Measurements from ENCODE around the gene JAKMIP2.

Gene JAKMIP2

DNA sequence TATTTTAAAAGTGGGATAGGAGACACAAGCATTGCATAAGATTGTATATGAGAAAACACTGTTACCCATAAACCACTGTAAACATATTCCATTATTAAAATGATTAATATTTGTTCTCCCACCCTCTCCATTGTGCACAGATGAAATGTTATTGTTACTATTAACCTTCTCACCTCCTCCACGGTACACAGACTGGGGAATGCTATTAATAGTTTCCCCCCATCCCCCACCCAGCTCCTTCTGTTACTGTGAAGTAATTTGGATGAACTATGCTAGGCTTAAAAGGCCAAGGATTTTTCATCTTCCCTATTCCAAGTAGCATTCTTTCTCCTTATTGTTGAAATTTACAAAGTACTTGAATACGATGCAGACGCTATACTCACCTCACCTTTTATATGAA lies 91.4 kb downstream of the JAKMIP2 start:
- no peak for DNase-seq

DNA sequence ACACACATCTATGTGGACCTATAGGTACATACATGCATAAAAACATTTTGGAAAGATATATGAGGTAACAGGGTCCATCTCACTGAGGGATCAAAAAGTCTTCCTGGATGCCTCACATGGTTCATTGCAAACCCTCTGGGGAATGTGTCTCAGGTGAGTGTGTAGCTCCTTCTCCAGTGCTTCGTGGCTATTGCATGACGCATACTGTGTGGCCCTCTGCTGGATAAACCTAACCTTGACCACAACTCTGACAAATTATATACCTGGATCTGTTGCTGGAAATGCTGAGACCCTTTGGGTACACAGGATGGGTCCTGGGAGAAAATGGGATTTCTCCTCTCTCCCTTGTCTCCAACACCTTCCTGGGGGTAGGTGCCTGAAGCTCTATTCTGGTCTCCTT lies 91.9 kb downstream of the JAKMIP2 start:
- DNase-seq, result no peak

DNA sequence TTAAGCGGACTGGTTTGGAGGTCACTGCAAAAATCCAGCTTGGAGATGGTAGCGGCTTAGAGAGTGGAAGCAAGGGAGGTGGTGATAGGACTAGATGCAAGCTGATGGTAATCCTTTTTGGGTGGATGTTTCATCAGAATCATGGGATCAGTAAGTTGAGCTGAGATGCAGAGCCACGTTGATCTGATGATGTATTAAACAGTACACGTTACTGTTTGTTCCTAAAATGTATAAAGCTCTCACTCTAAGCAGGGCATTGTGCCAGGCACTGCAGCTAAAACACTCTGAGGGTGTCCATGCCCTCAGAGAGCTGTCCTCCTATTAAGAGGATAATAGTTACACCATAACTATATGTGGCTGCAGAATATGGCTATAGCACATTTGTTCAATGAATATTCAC lies 93.1 kb downstream of the JAKMIP2 start:
- no peak for DNase-seq

- DNase-seq, result peak; percentile 51
Observed at GRCh38 chr5:147688656-147689356, 93.7 kb downstream of the JAKMIP2 start.

DNA sequence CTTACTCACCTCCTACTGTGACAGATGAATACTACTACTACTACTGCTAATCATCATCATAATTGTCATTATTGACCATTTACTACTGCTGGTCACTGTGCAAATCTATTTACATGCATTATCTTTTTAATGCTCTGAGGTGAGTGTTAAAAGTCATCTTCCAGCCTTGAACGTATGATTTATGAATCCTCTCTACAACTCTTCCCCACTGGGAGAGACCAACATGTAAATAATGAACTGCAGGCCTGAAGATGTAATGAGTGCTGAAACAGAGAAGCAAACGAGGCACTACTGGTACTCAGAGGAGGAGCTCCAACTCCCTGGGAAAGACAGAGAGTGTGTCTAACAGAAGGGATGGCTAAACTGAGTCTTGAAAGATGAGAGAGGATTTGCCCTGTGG lies 95.4 kb downstream of the JAKMIP2 start:
- DNase-seq, result peak; percentile 72

GRCh38 chr5:147686421-147686820 lies 96.1 kb downstream of the JAKMIP2 start:
- no peak for DNase-seq

DNA sequence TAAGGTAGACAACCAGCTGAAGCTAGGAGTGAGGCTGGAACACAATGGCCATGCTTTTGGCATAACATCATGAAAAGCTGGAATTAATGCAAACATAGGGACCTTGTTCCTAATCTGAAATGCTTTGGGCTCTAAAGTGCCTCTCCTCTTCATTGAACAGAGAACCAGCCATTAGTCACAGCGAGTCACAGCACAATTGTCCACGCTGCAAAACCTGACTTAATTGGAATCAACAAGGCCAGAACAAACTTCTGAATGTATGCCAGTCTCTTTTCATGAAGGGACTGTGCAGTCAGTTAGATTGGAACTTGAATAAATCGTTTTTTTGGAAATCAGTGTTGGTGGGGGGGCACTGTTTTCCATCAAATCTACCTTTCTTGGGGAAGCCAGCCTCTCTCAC lies 96.5 kb downstream of the JAKMIP2 start:
- DNase-seq, result no peak

DNA sequence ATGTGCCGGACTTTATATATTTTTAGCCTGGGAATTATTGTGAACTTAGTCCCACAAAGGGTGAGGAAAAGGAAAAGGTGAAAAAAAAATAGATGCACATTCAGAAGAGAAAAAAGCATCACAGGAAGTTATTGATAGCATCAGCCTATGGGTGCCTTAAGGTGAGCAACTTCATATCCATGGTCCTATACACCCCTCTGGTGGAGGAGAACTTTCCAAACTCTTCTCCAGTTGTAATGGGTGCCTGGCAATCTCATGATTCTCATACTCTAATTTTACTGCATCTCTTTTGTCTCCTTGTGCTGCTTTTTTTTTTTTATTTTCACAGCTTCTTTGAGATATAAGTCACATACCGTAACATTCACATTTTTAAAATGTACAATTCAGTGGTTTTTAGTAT lies 107.4 kb downstream of the JAKMIP2 start:
- DNase-seq, result no peak

DNA sequence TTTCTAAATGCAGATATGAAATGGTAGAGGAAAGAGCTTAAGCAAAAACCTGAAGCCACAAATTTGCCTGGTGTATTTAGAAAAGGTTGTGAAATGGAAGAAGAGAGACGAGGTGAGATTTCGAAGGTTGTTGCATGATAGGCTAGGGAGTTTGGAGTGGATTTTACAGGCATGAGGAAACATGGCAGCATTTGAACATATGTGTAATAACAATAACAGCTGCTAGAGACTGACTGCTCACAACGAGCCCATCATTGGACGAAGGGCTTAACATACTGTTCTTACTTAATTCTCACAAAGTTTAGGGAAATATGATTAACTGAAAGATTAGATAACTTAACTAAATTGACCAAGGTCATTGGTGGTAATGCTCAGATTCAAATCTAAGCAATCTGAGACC lies 108.1 kb downstream of the JAKMIP2 start:
- DNase-seq, result no peak

DNA sequence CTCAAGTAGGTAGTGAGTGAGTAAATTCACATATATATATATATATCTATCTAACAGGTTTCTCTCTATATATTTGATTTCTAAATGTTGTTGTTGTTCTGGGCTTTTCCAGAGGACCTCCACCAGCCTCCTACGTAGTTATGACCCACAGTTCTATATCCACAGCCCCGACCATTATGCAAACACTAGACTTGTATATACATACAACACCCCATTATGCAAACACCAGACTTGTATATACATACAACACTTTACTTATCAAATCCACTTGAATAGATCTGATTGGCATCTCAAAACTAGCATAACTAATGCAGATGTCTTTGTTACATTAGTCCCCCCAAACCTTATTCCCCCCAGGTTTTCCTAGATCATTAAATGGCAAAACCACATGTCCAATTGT lies 108.7 kb downstream of the JAKMIP2 start:
- no peak for DNase-seq

DNA sequence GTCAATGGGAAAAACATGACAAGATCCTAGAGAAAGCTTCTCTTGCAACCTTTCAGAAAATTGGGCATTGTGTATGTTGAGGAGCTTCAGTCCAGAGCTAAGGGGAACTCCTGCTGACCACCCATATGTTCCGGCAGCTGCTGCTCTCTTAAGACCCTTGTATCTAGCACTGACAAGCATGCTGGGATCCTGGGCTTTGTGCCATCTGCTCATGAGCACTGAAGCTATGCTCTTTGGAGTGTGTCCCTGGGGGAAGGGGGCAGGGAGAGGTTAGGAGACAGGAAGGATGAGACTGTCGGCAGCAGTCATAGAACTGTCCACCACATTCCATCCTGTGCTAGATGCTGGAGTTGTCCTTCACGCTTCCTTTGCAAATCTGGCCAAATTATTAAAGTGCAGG lies 109.3 kb downstream of the JAKMIP2 start:
- DNase-seq, result no peak

DNA sequence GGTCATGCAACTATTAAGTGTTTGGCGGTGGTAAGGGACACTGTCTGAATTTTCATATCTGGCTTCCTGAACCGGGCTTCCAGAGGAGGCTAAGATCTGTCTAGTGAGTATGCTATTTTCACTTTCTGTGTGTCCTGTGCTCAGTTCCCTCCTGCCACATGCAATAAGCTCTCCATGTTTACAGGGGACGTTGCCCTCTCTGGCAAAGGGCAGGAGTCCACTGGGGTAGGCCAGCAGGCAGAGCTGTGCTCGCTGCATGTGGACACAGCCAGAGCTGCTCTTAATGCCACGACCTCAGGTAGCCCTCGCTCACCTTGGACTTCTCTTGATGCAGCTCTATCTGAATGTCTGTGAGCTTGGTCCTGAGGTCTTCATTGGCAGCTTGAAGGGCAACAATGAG lies 111.2 kb downstream of the JAKMIP2 start:
- no peak for DNase-seq

DNA sequence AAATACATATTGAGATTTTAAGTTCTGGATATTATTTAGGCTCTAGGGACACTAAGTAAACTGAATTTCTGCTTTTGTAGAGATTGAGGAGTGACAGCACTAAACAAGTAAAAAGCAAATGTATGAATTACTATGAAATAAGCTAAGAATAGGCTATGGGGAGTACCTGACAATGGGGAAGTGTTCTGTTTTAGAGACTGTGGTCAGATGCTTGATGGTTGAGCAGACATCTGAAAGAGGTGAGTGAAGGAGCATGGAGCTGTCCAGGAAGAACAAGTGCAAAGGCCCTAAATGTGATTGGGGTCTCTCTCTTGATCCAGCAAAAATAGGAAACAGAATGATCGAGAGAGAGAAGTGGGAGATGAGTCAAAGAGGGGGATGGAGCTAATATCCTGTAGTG lies 111.7 kb downstream of the JAKMIP2 start:
- no peak for DNase-seq

DNA sequence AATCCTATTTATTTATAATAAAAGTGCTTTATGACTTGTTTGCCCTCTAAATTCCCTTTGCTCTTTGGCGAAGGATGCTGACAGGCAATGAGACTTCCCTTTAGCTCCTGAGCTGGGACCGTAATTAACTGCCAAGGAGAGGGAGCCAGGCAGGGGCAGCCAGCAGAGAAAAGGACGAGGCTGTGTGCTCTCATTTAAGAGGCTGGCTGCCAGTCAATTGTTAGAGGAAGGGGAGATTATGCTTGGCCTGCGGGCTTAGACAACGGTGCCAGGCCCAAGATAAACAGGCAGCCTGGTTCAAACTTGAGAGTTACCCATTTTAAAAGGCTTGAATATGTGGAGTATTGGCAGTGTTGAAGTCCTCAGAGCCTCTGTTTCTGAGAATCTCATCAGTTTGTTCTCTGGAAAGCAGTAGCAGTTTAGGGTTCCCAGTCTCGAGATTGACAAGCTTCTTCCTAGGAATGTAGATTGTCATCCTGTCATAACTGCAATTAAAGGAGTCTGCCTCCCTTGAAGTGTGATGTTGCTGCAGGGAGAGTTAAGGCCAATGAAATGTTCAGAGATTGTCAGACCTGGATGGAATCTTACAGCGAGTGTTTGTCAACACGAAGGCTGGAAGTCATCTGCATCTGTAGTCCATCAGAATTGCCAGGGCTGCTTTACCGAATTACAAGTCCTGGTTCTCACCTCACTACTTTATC lies 113.2 kb downstream of the JAKMIP2 start:
- no peak for DNase-seq

GRCh38 chr5:147668385-147668784 lies 114.1 kb downstream of the JAKMIP2 start:
- DNase-seq, result no peak

DNA sequence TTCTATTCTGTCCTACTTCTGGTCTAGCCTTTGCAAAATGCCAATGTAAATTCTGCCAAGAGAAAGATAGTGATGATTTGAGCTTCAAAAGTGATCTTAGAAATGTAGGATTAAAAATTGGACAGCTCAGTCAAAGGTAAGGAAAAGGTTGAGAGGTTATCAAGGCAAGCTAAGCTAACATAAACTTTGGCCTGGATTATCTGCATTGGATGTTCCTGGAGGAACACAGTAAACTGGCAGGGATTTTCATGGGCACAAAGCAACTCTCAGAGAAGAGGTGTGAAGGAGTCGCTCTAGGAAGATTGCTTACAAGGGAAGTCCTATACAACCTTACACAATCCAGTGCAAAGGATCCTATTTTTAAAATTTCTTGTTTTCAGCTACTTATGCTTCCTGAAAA lies 115.2 kb downstream of the JAKMIP2 start:
- DNase-seq, result no peak

GRCh38 chr5:147666419-147666818 lies 116.1 kb downstream of the JAKMIP2 start:
- no peak for DNase-seq

- no peak for DNase-seq
Observed at GRCh38 chr5:147661541-147661940, 121.0 kb downstream of the JAKMIP2 start.

DNA sequence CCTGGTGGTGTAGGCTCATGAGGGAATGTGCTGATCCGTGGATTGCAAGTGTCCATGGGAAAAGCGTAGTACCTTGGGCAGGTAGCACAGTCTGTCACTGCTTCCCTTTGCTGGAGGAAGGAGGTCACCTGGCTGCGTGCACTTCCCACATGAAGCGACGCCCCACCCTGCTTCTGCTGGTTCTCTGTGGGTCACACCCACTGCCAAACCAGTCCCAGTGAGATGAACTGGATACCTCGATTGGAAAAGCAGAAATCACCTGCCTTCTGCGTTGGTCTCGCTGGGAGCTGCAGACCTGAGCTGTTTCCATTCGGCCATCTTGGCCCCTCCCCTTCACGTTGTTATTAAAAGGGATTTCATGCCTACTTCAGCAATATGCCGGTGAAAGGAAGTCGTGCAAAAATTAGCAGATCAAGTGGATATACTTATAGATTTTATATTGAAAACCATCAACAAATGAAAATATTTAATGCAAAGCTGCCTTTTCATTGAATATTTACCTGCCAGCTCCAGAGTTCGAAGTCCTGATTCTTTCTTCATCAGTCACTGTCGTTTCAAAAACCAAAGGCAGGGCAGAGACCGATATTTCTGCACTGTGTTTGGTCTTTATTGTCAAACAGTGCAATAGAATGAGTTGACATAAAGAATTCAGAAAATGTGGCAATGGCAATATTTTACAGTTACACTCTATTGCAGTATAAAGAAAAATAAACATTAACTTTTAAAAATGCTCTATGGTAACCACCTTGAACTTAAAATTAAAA lies 123.2 kb downstream of the JAKMIP2 start:
- DNase-seq, result no peak

DNA sequence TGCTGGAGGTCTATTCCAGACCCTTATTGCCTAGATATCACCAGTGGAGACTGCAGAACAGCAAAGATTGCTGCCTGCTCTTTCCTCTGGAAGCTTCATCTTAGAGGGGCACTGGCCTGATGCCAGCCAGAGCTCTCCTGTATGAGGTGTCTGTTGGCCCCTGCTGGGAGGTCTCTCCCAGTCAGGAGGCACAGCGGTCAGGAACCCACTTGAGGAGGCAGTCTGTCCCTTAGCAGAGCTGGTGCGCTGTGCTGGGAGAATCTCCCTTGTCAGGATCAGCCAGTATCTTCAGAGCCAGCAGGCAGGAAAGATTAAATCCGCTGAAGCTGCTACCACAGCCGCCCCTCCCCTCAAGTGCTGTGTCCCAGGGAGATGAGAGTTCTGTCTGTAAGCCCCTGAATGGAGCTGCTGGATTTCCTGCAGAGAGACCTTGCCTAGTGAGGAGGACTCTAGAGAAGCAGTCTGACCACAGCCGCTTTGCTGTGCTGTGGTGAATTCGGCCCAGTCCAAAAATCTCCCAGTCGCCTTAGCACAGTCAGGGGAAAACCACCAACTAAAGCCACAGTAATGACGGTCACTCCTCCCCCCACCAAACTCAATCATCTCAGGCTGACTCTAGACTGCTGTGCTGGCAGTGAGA lies 124.1 kb downstream of the JAKMIP2 start:
- no peak for DNase-seq

DNA sequence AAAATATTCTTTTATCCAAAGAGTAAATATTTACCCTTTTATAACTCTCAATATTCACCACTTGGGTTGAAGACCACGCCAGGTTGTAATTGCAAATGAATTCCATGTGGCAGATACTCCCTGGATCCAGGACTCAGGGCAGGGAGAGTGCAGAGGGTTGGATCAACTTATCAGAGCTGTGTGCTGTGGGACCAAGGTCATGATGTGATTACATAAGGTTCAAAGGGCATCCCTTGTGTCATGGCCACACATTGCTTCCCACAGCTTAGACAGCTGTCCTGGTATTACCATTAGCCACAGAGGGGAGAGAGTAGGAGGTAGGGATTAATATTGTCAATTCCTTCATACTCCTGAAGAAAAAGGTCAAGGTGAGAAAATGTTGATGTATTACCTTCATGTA lies 133.9 kb downstream of the JAKMIP2 start:
- DNase-seq, result no peak

DNA sequence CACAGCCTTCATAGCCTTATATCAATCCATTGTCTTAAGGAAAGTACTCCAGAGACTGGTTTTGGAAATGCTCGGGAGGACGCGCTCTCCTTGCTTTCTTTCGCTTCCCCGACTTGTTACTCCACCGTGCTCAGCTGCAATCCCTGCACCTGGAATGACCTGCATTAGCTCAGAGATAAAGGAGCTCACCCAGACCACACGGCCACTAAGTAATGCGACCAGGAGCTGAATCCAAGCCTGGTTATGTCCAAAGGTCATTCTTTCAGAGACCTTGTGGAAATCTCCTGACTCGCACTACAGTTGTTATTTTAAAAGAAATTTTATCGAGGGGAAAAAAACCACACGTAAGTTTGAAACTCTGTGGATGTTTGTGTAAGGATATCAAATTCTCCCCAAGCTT lies 137.3 kb downstream of the JAKMIP2 start:
- no peak for DNase-seq

DNA sequence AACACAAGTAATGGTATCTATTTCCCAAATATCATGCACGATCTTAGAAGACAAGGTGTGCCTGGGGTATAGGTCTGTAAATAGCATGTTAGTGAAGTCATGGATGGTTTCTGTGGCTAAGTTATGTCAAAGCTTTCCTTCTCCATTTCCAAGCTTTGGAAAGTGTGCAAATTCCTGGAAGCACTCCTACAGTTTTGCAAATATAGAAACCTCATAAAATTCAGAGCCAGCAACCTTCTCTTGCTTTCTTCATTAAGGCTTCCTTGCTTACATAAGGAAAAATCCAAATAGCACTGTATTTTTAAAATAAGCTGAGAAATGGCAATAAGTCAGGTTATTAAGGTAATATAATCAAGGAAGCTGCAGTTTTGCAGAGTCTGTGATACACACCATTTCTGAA lies 138.1 kb downstream of the JAKMIP2 start:
- DNase-seq, result no peak

DNA sequence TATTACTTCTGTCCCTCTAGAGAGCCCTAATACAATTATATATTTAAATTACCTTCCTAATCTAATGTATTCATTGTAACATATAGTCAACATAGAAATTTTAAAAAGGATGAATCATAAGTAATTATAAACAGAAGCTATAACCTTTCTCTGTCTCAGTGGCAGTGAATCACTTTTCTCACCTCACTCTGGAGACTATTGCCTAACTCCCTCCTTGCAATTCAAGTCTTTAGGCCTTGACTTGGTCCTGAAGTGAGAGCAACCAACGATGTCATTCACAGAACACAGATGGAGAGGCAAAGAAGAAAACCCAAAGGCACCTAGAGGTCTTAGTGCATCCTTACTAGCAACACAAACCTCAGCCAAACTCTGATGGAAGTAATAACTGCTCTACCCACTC lies 139.4 kb downstream of the JAKMIP2 start:
- DNase-seq, result no peak
